Medulla oblongata (tissue), 1 donor: ENCODE measurements around the gene ICAM4.
"Not testable (repeated sequence)": the region's sequence is repeated elsewhere in the genome, so short reads cannot be mapped to it uniquely, and the experiment has no call there.

Experiments used
- DNase-seq: peaks from one replicate; pipeline ENCODE4 v3.0.0-alpha.2; 2015; ENCODE audit errors: extremely low spot score

Gene ICAM4

DNA sequence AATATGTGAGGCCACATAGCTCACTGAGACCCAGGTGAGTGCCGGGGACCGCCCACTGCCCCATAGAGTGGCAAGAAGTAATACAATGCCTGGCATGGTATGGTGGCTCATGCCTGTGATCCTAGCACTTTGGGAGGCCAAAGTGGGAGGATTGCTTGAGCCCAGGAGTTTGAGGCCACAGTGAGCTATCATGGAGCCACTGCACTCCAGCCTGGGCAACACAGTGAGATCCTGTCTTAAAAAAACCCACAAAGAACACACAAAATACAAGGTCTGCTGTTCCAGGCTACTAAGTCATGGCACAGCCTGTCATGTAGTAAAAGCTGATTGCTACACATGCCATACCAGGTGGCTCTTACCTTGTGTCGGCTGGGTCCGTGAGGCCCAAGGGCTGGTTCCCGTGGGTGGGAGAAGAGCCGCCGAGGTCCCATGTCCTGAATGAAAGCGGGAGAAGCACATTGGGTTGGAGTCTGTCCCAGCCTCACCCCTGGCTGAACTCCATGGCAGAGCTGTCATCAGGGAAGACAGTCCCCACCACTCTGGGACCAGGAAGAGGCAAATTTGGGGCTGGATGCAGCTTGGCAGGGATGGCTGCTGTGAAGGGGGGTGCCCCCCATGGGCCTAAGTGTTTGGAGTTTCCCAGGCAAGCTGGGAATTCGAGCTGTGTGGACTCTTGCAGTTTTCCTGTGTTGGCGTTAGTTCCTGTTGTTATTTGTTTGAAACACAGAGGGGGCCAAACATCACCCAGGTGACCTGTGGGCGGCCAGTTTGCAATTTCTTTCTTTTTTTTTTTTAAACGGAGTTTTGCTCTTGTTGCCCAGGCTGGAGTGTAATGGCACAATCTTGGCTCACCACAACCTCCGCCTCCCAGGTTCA is 32.3 kb downstream of the ICAM4 start:
- no peak for DNase-seq

DNA sequence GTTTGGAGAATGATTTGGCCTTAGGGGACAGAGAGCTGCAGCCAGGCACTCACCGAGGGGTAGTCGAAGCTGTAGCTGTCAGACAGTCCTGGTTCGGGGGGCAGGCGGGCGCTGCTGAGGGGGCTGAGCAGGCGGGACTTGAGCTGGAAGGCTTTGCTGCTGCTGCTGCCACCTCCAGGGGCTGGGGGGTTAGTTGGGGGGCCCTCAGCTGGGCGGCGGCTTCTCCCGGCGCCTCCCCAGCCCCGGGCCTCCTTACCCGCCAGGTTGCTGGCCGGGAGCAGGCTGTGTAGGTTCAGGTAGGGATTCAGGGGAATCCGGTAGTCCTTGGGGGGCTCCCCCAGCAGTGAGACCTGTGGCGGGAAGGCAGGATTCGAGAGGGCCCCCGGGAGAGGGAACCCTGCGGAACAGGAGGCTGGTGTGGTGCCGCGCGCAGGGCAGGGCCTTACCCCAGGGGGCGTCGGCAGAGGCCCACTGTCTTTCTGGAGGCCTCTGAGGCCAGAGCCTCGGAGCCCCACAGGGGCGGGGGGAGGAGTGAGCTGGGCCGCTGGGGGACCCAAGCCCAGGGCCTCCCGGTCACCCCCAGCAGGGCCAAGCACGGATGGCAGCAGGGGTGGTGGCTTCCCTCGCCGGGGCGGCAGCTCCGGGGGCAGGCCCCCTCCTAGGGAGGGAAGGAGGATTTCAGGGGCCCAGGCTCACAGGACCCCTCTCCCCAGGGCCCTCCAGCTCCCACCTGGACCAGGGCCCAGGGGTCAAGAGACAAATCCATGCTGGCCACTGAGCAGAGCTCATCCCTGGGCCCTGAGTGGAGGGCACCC is 34.1 kb downstream of the ICAM4 start:
- DNase-seq, result no peak

DNA sequence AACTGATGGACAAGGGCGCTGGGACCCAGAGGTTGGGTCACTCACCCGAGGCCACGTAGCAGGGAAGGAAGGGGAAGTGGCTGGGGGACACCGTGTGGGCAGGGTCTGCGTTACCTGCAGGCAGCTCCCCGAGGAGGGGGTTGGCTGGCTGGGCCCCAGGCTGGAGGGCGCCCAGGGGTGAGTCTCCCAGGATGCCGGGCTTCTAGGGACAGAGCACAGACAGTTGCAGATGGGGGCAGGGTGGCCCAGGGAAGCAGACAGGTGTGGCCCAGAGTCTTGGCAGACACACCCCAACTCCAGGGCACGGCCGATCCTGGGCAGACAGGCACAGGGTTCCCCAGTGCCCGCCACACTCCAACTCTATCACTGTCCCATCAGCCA is 34.7 kb downstream of the ICAM4 start:
- DNase-seq, result no peak

DNA sequence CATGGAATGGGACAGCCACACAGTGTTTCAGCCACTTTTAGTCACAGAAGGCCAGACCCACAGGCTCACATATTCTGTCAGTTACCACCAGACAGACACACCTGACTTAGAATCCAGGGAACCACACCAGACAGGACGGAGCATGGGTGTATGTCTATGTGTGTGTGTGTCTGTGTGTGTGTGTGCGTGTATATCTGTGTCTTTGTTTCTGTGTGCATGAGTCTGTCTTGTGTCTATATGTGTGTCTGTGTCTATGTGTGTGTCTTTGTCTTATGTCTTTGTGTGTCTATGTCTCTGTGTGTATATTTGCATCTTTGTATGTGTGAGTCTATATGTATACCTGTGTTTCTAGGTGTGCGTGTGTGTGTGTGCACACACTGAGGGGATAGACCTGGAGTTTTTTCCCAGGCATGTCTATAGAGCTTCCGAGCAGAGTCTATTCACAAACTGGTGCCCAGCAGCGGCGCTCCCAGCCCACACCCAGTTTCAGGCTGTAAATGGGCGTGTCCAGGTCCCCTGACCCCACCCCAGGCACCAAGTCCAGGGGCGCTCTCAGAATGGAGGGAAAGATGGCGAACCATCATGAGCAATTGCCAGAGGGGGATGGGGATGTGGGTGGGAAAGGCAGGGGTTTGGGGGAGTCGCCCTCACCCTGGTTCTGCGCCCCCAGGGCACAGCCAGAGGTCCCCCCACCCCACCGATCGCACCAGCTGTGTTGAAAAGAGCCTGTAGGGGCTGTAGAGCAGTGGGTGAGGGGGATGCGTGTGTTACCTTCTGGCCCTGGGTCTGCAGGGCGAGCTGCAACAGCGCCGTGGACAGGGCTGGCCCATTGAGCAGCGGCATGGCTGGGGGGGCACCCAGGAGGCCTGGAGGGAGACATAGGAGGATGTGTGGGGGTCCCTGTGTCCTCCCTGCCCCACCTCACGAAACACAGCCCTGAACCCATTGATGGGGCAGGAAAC is 35.4 kb downstream of the ICAM4 start:
- DNase-seq, result no peak

DNA sequence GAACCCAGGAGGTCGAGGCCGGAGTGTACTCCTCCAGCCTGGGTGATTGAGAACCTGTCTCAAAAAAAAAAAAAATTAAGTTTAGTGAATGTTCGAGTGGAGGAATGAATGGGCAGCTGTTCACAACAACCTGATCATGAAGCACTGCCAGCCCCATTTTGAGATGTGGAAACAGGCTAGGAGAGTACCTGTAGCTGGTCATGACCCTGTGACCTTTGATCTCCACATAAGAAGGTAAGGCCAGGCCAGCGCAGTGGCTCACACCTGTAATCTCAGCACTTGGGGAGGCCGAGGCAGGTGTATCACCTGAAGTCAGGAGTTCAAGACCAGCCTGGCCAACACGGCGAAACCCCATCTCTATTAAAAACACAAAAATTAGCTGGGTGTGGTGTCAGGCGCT is 39.0 kb downstream of the ICAM4 start:
- no peak for DNase-seq

DNA sequence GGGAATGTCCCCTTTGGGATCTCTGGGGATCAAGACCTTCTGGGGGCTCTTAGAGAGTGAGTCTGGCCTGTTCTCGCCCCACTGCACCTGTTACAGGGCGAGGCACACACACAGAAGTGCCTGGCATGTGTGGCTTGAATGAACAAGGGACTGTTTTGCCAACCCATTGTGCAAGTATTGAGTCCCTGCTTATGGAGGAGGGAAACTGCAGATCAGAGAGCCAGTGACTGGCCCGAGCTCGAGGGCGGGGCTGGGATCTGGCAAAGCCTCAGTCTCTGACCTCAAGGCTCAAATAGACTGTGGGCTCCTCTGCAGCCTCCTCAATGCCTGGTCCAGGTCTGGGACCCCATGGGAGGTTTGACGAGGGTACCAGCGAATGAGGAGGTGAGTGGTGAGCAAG is 41.0 kb downstream of the ICAM4 start:
- no peak for DNase-seq

DNA sequence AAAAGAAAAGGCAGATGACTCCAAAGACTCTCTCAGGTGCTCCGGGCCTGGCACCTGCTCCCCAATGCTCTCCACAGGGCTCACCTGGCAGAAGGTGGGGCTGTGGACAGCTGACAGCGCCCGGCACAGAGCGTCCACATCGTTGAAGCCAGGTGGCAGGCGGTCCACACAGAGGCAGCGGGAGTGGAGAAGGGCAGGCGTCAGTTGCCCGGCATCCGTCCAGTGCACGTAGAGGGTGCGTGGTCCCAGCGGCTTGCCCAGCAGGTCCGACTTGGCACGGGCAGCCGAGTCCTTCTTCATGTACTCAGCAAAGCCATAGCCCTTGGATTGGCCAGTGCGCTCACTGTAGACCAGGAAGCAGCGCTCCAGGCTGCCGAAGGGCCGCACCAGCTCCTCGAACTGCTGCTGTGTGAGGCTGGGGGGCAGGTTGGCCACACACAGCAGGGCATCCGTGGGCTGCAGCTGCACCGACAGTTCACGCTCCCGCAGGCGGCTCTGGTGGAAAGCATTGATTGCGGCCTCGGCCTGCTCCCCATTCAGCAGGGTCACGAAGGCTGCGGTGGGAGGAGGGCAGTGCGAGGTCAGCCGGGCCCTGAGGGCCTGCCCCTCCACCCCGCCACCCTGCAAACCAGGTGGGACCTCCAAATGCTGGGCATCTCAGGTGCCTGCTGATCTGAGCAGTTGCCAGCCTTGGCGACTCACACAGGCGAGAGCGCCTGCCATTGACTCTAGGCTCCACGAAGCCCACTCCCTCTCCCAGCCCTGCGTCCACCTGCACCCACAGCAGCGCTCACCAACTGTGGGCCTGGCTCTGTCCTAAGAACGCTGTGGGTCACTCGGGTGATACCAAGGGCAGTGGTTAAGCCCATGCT is 42.0 kb downstream of the ICAM4 start:
- DNase-seq, result no peak

DNA sequence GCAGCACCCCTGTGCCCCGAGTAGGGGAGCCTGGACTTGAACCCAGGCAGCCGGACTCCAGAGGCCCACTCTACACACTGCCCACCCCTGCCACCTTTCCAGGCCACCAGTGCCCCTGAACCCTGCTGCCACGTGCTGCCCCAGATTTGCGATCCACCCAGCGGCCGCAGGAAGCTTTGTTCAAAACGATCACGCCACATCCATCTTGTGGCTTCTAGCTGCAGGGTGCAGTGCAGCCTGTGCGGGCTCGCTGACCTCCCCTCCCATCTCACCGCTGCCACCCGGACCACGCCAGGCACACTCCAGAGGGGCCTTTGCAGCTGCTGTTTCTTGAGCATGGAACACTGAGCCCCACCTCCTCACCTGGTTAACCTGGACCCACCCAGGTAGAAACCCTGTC is 42.8 kb downstream of the ICAM4 start:
- DNase-seq, result no peak

DNA sequence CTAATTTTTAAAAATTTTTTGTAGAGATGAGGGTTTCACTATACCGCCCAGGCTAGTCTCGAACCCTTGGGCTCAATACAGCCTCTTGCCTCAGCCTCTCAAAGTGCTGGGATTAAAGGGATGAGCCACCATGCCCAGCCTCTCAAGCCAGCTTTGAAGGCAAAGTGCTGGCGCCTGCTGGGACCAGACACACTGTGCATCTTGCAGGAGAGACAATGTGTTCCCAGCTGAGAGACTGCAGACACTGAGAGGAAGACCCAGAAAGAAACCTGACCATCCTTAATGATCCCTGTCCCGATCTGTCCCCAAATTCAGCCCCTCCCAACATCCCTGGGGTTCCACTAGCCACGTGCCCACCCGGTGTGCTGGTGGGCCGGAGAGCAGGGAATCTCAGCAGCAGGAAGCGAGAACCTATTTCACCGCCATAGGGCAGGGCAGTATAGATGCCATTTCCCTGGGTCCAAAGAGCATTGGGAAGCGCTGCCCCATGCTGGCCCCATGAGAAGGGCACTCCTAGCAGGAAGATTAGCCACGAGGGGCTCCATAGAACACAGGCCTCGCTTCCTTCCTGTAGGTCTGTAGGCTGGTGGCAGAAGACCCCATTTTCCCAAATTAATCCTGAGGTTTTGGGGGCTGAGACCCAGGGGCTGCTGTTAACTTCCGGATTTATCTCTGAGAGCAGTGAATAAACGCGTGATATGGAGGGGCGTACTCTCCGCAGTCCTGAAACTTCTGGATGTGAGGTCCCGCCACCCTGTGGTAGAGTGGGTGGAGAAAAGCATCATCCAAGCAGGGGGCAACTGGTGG is 45.6 kb downstream of the ICAM4 start:
- no peak for DNase-seq

DNA sequence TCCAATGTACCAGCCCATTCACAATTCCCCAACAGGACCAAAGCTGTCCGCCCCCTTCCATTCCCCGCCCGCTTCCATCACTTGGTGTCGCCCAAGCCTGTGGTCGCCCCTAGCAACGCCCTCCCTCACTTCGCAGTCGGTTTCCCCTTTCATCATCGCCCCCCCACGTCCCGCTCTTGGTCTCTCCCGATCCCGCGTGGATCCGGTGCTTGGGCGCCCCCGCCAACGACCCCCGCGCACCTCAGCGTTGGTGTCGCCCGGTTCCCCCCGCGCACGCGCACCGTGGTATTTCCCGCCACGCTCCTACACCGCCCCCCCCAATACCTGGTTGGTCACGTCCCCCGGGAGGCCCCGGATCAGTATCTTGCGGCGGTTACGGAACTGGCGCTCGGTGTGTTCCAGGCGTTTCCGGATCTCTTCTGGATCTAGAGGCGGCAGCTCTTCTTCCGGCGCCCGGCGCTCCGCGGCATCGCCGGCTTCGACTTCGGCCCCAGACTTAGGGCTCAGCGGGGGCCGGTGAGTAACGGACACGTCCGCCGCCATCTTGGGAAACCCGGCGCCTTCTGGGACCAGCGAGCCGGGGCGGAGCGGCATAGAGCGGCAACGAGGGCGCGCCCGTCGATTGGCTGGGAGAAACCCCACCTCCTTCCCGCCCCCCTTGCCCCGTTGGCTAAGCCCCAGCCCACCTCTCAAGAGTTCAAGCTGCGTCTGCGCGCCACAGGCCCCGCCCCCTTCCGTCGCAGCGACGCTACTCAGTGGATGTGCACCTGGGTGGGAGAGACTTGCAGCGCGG is 46.4 kb downstream of the ICAM4 start, which contains the start of gene RAVER1:
RAVER1 (minus strand) TSS at position 565 of the 793 bp plus-strand sequence; CDS start at position 543, 22 bp downstream.
- DNase-seq, result peak; percentile 97

DNA sequence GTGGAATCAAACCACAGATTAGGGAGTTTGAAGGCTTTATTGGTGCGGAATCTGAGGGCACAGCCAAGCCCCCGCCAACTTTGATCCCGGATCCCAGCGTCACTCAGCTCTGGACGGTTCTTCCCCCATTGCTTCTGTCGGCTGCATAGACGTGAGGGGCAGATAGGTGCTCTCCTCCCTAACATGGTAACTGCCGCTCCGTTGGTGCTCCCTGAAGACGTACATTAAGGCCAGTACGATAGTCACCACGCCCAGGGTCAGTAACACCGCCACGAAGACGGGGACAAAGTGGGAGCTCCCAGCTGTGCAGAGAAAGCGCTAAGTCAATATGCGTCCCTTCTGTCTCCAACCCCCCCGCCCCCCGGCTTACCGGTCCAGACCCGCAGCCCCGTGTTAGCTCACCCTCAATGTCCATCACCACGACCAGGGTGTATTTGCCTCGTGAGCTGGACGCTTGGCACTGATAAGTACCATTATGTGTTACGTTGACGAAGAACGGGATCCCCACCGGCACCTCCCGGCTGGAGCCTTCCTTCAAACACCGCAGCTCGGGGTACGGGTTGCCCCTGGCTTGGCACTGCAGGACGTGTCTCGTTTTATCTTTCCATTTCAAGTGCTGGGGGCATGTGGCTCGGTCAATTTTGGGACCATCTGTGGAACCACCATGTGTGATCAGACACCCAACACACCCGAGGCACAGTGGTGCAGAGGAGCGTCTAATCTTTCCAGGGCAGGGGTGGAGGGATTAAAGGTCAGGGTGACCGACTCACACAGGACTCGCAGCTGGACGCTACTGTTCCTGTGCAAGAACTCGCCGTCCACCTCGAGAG is 47.2 kb downstream of the ICAM4 start:
- no peak for DNase-seq

DNA sequence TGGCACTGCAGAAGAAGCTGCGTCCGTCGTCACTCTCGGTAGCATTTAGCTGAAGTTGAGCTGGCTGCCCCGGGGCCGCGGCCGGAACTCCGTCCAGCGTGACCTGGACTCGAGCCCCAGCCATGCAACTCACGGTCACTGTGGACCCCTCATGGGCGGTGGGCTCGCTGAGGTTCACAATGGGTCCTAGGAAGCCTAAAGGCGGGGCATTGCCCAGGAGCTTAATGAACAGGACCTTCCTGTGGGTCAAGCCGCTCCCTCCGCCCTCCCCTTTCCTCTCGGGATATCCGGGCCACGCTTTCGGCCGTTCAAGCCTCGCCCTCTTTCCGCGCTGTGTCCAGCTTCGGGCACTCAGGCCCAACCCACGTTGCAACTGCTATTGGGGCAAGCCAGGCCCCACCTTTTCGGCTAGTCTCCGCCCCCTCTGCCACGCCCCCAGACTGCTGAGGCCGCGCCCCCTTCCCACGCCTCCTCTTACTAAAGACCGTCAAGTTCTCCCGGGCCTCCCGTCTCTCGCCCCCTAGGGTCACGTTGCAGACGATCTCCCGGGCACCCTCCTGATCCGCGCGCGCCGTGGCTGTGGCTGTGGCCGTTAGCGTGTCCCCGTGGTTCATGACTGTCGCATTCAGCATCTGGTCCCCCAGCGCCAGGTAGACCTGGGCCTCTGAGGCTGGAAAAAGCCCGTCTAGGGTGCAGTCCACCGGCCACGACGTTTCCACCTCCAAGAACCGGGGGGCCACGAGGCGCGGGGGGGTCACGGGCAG is 48.0 kb downstream of the ICAM4 start:
- peak; percentile 70 for DNase-seq

DNA sequence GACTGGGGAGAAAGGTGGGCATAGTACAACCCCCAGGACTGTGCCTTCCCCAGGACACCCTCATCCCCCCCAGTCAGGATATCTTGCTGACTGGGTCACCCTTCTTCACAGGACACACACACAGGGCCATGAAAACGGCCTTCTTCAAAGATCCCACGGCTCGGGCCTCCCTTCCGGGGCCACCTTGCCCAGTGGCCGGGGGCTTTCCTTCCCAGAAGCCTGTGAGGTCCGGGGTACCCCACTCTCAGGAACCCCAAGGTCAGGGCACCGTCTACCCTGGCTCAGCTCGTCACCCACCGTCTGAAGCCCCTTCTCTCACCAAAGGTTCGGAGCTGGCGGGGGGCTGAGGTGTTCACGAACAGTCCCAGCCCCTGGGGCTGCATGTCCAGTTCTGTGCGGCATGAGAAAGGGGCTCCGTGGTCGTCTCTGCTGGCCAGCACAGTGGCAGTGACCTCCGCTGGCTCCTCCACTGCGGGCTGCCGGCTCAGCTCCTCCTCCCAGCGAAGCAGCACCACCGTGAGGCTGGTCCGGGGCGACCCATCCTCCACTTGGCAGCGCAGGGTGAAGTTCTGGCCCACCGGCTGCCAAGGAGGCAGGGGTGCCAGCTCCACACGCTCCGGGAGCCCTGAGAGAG is 48.7 kb downstream of the ICAM4 start:
- peak; percentile 14 for DNase-seq

DNA sequence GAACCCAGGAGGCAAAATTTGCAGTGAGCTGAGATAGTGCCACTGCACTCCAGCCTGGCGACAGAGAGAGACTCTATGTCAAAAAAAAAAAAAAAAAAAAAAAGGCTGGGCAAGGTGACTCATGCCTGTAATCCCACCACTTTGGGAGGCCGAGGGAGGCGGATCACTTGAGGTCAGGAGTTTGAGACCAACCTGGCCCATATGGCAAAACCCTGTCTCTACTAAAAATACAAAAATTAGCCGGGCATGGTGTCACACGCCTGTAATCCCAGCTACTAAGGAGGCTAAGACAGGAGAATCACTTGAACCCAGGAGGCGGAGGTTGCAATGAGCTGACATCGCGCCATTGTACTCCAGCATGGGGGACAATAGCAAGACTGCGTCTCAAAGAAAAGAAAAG is 50.0 kb downstream of the ICAM4 start:
- not testable (repeated sequence) for DNase-seq
